Middle frontal gyrus (tissue), 1 donor: ENCODE measurements around the gene PCOLCE2.

Experiments used
- DNase-seq: peaks from one replicate; pipeline ENCODE4 v3.0.0-alpha.2; 2015; ENCODE audit warnings: low spot score; ENCODE audit errors: extremely low spot score

The PCOLCE2 gene

GRCh38 chr3:142863930-142864920, 24.7 kb downstream of the PCOLCE2 start:
- DNase-seq = no peak

- DNase-seq = no peak
Measured at GRCh38 chr3:142863010-142863817, 25.7 kb downstream of the PCOLCE2 start.

GRCh38 chr3:142861926-142862325, 27.0 kb downstream of the PCOLCE2 start:
- DNase-seq = no peak

GRCh38 chr3:142858043-142858442, 30.8 kb downstream of the PCOLCE2 start:
- DNase-seq = no peak

GRCh38 chr3:142857056-142857455, 31.8 kb downstream of the PCOLCE2 start:
- peak; percentile 18 for DNase-seq

- no peak for DNase-seq
Measured at GRCh38 chr3:142853270-142854168, 35.4 kb downstream of the PCOLCE2 start.

GRCh38 chr3:142852009-142852408, 36.9 kb downstream of the PCOLCE2 start:
- no peak for DNase-seq

- DNase-seq = no peak
Measured at GRCh38 chr3:142850395-142851023, 38.4 kb downstream of the PCOLCE2 start.

GRCh38 chr3:142849148-142849547, 39.7 kb downstream of the PCOLCE2 start:
- no peak for DNase-seq

GRCh38 chr3:142846779-142847577, 41.9 kb downstream of the PCOLCE2 start:
- peak; percentile 20 for DNase-seq

- no peak for DNase-seq
Measured at GRCh38 chr3:142844339-142844977, 44.4 kb downstream of the PCOLCE2 start.

GRCh38 chr3:142839831-142840230, 49.1 kb downstream of the PCOLCE2 start:
- no peak for DNase-seq

GRCh38 chr3:142837526-142837925, 51.4 kb downstream of the PCOLCE2 start:
- no peak for DNase-seq

GRCh38 chr3:142828703-142829305, 60.1 kb downstream of the PCOLCE2 start:
- peak; percentile 60 for DNase-seq

GRCh38 chr3:142819179-142819578, 69.7 kb downstream of the PCOLCE2 start:
- no peak for DNase-seq

- no peak for DNase-seq
Measured at GRCh38 chr3:142818651-142819050, 70.2 kb downstream of the PCOLCE2 start.

GRCh38 chr3:142817897-142818296, 71.0 kb downstream of the PCOLCE2 start:
- DNase-seq = no peak

GRCh38 chr3:142817356-142817755, 71.5 kb downstream of the PCOLCE2 start:
- no peak for DNase-seq

- DNase-seq = no peak
Measured at GRCh38 chr3:142815803-142816202, 73.1 kb downstream of the PCOLCE2 start.
